ENCODE results near the gene CYSRT1. TPM values are rescaled to one million over a fixed set of nuclear protein-coding genes. Genes with fewer than 3 reads are reported as not detected.
A peak's percentile ranks its signal among the peaks of the same experiment; 100 is the strongest.
"Not testable (repeated sequence)": the region's sequence is repeated elsewhere in the genome, so short reads cannot be mapped to it uniquely, and the experiment has no call there.

CYSRT1 gene
- total RNA-seq, 4 donors from 2014 or later = 0.94 to 2.3 (median 1.3) TPM; not detected in 1

DNA sequence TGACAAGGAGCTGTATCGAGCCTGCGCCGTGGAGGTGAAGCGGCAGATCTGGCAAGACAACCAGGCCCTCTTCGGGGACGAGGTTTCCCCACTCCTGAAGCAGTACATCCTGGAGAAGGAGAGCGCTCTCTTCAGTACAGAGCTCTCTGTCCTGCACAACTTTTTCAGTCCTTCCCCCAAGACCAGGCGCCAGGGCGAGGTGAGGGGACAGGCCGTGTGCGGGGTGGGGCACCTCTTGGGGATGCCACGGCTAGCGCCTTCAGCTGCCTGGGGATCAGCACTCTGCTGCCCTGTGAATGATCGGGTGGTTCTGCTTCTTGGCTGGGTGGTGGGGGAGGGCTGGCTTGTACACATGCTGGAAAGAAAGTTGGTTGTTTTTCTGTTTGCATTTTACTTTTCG is 31.9 kb downstream of the CYSRT1 start:
- no peak for DNase-seq
- TF ChIP-seq, protein P1, sequence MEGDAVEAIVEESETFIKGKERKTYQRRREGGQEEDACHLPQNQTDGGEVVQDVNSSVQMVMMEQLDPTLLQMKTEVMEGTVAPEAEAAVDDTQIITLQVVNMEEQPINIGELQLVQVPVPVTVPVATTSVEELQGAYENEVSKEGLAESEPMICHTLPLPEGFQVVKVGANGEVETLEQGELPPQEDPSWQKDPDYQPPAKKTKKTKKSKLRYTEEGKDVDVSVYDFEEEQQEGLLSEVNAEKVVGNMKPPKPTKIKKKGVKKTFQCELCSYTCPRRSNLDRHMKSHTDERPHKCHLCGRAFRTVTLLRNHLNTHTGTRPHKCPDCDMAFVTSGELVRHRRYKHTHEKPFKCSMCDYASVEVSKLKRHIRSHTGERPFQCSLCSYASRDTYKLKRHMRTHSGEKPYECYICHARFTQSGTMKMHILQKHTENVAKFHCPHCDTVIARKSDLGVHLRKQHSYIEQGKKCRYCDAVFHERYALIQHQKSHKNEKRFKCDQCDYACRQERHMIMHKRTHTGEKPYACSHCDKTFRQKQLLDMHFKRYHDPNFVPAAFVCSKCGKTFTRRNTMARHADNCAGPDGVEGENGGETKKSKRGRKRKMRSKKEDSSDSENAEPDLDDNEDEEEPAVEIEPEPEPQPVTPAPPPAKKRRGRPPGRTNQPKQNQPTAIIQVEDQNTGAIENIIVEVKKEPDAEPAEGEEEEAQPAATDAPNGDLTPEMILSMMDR (IDR thresholded peaks at IDR 0.05) = no peak
- no peak for TF ChIP-seq POLR2A (IDR thresholded peaks at IDR 0.05)
- Histone ChIP-seq H3K27ac (no peak overlapping the region), H3K27me3 (no peaks in the 10 kb centered on the region), H3K9me3 (no peaks in the 10 kb centered on the region), H3K4me3 (replicated peaks in 1 of 3) (no peak overlapping the region), H3K4me1 (peaks cover 16 to 22% of the 10 kb centered on the region in 2 donors), H3K36me3 (peaks cover 0 to 8% of the 10 kb centered on the region in 2 donors)
- intact Hi-C loops (cut with DNase I) = no loop called here
- WGBS, 2 donors = 88 to 90% methylated on average over 11 of the region's 15 CpGs

DNA sequence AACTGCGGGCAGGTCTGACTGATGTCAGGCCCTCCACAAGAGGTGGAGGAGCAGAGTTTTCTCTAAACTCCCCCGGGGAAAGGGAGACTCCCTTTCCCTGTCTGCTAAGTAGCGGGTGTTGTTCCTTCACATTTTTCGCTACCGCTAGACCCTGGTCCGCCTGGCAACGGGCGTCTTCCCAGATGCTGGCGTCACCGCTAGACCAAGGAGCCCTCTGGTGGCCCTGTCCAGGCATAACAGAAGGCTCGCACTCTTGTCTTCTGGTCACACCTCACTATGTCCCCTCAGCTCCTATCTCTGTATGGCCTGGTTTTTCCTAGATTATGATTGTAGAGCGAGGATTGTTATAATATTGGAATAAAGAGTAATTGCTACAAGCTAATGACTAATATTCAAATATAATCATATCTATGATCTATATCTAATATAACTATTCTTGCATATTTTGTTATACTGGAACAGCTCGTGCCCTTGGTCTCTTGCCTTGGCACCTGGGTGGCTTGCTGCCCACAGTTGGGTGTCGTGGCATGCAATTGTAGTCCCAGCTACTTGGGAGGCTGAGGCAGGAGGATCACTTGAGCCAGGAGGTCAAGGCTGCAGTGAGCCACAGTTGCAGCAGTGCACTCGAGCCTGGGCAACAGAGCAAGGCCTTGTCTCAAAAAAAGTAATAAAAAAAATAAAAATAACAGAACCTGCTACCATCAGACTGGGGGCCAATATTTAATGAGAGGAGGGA is 37.4 kb downstream of the CYSRT1 start:
- H3K9me3 ChIP-seq; H3K4me1 ChIP-seq; intact Hi-C loops (cut with DNase I); H3K4me3 ChIP-seq (replicated peaks in 1 of 3); H3K27me3 ChIP-seq; H3K27ac ChIP-seq: not testable (repeated sequence)
- WGBS, 2 donors = 39 to 44% methylated on average over 15 of the region's 15 CpGs
- peak; percentile 55 to 59 for DNase-seq
- peaks cover 20 to 37% of the 10 kb centered on the region in 2 donors for H3K36me3 ChIP-seq
- TF ChIP-seq, protein P1 (IDR thresholded peaks at IDR 0.05) = peak in 5 of 6 experiments; percentile 14 to 53 (median 38)

DNA sequence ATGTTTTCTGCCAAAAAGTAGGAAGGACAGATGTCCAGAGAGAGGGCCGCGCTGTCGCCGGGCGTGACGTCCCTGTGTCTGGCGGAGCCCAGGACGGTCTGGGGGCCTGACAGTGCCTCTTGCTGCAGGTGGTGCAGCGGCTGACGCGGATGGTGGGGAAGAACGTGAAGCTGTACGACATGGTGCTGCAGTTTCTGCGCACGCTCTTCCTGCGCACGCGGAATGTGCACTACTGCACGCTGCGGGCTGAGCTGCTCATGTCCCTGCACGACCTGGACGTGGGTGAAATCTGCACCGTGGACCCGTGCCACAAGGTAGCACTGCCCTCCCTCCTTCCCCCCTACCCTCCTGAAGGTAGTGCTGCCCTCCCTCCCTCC is 37.9 kb downstream of the CYSRT1 start:
- H3K4me3 ChIP-seq (replicated peaks in 1 of 3) = no peak overlapping the region
- no peaks in the 10 kb centered on the region for H3K27me3 ChIP-seq
- WGBS, 2 donors = 91 to 92% methylated on average over 24 of the region's 24 CpGs
- no peak for DNase-seq
- peaks cover 20 to 37% of the 10 kb centered on the region in 2 donors for H3K36me3 ChIP-seq
- H3K27ac ChIP-seq = no peak overlapping the region
- H3K9me3 ChIP-seq = no peaks in the 10 kb centered on the region
- no peaks in the 10 kb centered on the region for H3K4me1 ChIP-seq
- TF ChIP-seq, protein P1 (IDR thresholded peaks at IDR 0.05) = no peak
- no peak for TF ChIP-seq POLR2A (IDR thresholded peaks at IDR 0.05)
- intact Hi-C loops (cut with DNase I) = no loop called here

DNA sequence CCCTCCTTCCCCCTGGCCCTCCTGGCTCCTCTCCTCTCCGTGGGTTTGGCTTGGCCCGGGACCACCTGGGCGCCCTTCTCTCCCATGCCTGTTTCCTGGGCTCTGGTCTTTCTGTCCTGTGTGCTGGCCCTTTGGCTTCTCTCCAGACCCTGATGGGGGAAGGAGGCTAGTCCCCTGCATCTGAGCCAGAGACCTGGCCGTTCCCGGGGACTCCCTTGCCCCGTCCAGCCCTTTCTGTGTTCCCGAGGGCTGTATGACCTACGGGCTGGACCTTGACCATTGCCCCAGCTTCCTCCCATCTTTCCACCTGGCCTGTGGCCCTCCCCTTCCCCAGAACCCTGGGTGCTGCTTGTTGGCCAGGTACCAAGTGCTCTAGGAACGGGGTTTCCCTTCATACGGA is 38.5 kb downstream of the CYSRT1 start:
- Histone ChIP-seq H3K27ac (no peak overlapping the region), H3K4me3 (replicated peaks in 1 of 3) (no peak overlapping the region), H3K36me3 (peaks cover 20 to 37% of the 10 kb centered on the region in 2 donors), H3K27me3 (no peaks in the 10 kb centered on the region), H3K9me3 (no peaks in the 10 kb centered on the region), H3K4me1 (no peaks in the 10 kb centered on the region)
- no peak for TF ChIP-seq POLR2A (IDR thresholded peaks at IDR 0.05)
- TF ChIP-seq, protein P1 (IDR thresholded peaks at IDR 0.05) = no peak
- DNase-seq = no peak
- WGBS, 2 donors = 91 to 95% methylated on average over 8 to 10 of the region's 10 CpGs
- intact Hi-C loops (cut with DNase I) = no loop called here

DNA sequence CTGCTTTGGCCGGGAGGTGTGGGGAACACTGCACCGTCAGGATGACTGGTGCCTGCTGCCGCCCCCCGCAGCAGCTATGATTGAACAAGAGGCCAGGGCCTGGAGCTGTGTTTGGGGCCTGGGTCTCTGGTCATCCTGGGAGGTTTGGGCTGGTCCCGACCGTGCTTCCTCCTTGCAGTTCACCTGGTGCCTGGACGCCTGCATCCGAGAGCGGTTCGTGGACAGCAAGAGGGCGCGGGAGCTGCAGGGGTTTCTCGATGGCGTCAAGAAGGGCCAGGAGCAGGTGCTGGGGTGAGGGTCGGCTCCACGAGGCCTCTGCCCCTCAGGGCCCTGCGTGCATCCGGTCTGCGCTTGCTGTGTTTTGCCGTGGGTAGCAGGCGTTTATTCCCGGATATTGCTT is 39.1 kb downstream of the CYSRT1 start:
- Histone ChIP-seq H3K27me3 (no peaks in the 10 kb centered on the region), H3K4me3 (replicated peaks in 1 of 3) (no peak overlapping the region), H3K9me3 (no peaks in the 10 kb centered on the region), H3K27ac (no peak overlapping the region), H3K36me3 (peaks cover 20 to 34% of the 10 kb centered on the region in 2 donors), H3K4me1 (peaks cover 0 to 5% of the 10 kb centered on the region in 2 donors)
- intact Hi-C loops (cut with DNase I) = no loop called here
- no peak for DNase-seq
- 93 to 95% methylated on average over 19 to 22 of the region's 22 CpGs for WGBS, 2 donors
- TF ChIP-seq POLR2A (IDR thresholded peaks at IDR 0.05) = no peak
- TF ChIP-seq, protein P1 (IDR thresholded peaks at IDR 0.05) = no peak
